Upper lobe of right lung (tissue), 1 donor: ENCODE results near the gene LMTK2. TPM values are rescaled to one million over a fixed set of nuclear protein-coding genes. Genes with fewer than 3 reads are reported as not detected.

Source experiments
- ATAC-seq: fragments of 200-7000 bp; cut with Tn5 transposase; one replicate; pipeline ENCODE4 v1.9.1; 2020; ENCODE audit warnings: mild to moderate bottlenecking, moderate library complexity
- DNase-seq: peaks from one replicate; pipeline ENCODE4 v3.0.0-alpha.2; 2020
- H3K27ac ChIP-seq: fragments of 200-600 bp; one replicate; pipeline ENCODE4 v1.8.0; 2022
- H3K27me3 ChIP-seq: fragments of 200-600 bp; one replicate; pipeline ENCODE4 v1.8.0; 2022; ENCODE audit warnings: mild to moderate bottlenecking
- H3K36me3 ChIP-seq: fragments of 200-600 bp; one replicate; pipeline ENCODE4 v1.8.0; 2022
- H3K4me1 ChIP-seq: fragments of 200-600 bp; one replicate; pipeline ENCODE4 v1.8.0; 2022
- H3K4me3 ChIP-seq: fragments of 200-600 bp; one replicate; pipeline ENCODE4 v1.8.0; 2022; ENCODE audit warnings: mild to moderate bottlenecking
- H3K9me3 ChIP-seq: fragments of 200-600 bp; one replicate; pipeline ENCODE4 v1.8.0; 2022
- CTCF ChIP-seq: fragments of 200-600 bp; IDR thresholded peaks from one replicate; pipeline ENCODE4 v1.8.0; 2022; ENCODE audit warnings: antibody characterized with exemption
- intact Hi-C: fragments of 100-400 bp; cut with DNase I; formaldehyde crosslinking; loops from one replicate; pipeline ENCODE4 v1.11.0; 2022
- total RNA-seq: library from RNA; stranded (reverse); fragmentation: NEBNext Ultra II Directional; extraction: Animal tissue kit (Norgen Biotek cat#: 25700); gene quantifications from one replicate; pipeline ENCODE4 v1.2.1, GENCODE V29; 2021
- donor health status: DM: no; HTN: yes; CAD: no; lungs with severe emphysema.

LMTK2 gene
- total RNA-seq, 1 donor from 2014 or later: 40.8 TPM

GRCh38 chr7:98211676-98212531, 105.2 kb downstream of the LMTK2 start:
- intact Hi-C loops: no loop called here
- ATAC-seq (peak; percentile 5), DNase-seq (peak; percentile 66)
- Histone ChIP-seq H3K4me3 (peak overlapping the region; percentile 30), H3K27me3 (no peaks in the 10 kb centered on the region), H3K4me1 (no peaks in the 10 kb centered on the region), H3K9me3 (no peaks in the 10 kb centered on the region), H3K36me3 (peaks cover 15% of the 10 kb centered on the region), H3K27ac (no peak overlapping the region)
- no peak for TF ChIP-seq CTCF

DNA sequence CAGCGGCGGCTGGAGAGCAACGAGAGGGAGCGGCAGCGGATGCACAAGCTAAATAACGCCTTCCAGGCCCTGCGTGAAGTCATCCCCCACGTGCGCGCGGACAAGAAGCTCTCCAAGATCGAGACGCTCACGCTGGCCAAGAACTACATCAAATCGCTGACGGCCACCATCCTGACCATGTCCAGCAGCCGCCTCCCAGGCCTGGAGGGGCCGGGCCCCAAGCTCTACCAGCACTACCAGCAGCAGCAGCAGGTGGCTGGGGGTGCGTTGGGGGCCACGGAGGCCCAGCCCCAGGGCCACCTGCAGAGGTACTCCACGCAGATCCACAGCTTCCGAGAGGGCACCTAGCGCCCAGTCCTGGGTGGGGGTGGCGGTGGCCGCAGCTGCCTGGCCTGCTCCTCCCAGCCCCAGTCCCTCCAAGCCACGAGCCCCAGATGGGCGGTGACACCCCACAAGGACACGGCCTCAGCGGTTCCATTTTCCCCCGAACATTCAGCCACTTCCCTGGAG, 105.9 kb downstream of the LMTK2 start:
- ATAC-seq (no peak), DNase-seq (peak; percentile 60)
- Histone ChIP-seq H3K4me3 (no peak overlapping the region), H3K36me3 (peaks cover 12% of the 10 kb centered on the region), H3K27ac (no peak overlapping the region), H3K27me3 (no peaks in the 10 kb centered on the region), H3K9me3 (no peaks in the 10 kb centered on the region), H3K4me1 (no peaks in the 10 kb centered on the region)
- no peak for TF ChIP-seq CTCF
- intact Hi-C loops: no loop called here

DNA sequence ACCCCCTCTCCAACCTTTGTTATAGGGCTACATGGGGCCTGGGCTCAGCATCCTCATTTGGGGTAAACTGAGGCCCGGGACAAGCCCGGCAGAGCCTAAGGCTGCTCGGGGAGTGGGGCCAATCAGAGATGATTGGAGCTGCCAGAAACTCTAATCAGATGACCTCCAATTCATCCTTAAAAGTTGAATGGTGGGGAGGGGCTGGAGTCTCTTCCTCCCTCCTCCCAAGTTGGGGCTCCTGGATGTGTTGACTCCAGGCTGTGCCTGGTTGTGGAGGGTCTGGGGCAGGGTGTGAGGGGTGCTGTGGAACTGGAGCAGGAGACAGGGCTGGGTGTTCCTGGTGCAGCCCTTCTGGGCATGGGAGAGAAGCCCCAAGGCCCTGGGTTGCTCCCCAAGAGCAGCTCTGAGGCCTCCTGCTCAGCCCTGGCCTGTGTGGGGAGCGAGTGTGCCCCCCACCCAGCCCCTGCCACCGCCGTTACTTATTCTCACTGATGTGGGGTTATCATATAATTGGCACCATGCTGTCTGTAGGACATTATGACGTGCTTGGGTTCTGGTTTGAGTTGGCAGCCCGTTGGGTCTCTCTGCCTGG, 106.7 kb downstream of the LMTK2 start:
- no peaks in the 10 kb centered on the region for H3K4me1 ChIP-seq
- peaks cover 7% of the 10 kb centered on the region for H3K36me3 ChIP-seq
- ATAC-seq (no peak), DNase-seq (peak; percentile 59)
- no peaks in the 10 kb centered on the region for H3K27me3 ChIP-seq
- TF ChIP-seq CTCF: no peak
- no peaks in the 10 kb centered on the region for H3K9me3 ChIP-seq
- no peak overlapping the region for H3K4me3 ChIP-seq
- H3K27ac ChIP-seq: no peak overlapping the region
- intact Hi-C loops: no loop called here

GRCh38 chr7:98213888-98214810, 107.5 kb downstream of the LMTK2 start:
- no peaks in the 10 kb centered on the region for H3K9me3 ChIP-seq
- no peak overlapping the region for H3K27ac ChIP-seq
- TF ChIP-seq CTCF: no peak
- H3K4me3 ChIP-seq: no peak overlapping the region
- H3K4me1 ChIP-seq: no peaks in the 10 kb centered on the region
- ATAC-seq: no peak
- H3K27me3 ChIP-seq: no peaks in the 10 kb centered on the region
- peaks cover 7% of the 10 kb centered on the region for H3K36me3 ChIP-seq
- intact Hi-C loops: no loop called here
- DNase-seq: peak; percentile 53

- DNase-seq (peak; percentile 57), ATAC-seq (no peak)
- Histone ChIP-seq H3K9me3 (no peaks in the 10 kb centered on the region), H3K36me3 (peaks cover 12% of the 10 kb centered on the region), H3K27ac (no peak overlapping the region), H3K4me1 (no peaks in the 10 kb centered on the region), H3K27me3 (no peaks in the 10 kb centered on the region), H3K4me3 (no peak overlapping the region)
- intact Hi-C loops: no loop called here
- TF ChIP-seq CTCF: no peak
Observed at GRCh38 chr7:98214811-98215321, 108.2 kb downstream of the LMTK2 start.
